Dendritic cell treated with granulocyte-macrophage colony-stimulating factor and Interleukin-4, amounts not matched to agents 40 ng/mL and 50 ng/mL, for 4 days (primary cell): ENCODE data around the gene CTNNBIP1.

Source experiments
- H3K27ac Mint-ChIP-seq: one replicate; pipeline ENCODE4 v1.8.0; 2022; ENCODE audit warnings: mild to moderate bottlenecking, mixed read lengths
- H3K27me3 Mint-ChIP-seq: one replicate; pipeline ENCODE4 v1.8.0; 2022; ENCODE audit warnings: mild to moderate bottlenecking, mixed read lengths
- H3K36me3 Mint-ChIP-seq: one replicate; pipeline ENCODE4 v1.8.0; 2022; ENCODE audit warnings: low read depth, mixed read lengths
- H3K4me1 Mint-ChIP-seq: one replicate; pipeline ENCODE4 v1.8.0; 2022; ENCODE audit warnings: low read depth, mixed read lengths
- H3K4me3 Mint-ChIP-seq: one replicate; pipeline ENCODE4 v1.8.0; 2022; ENCODE audit warnings: mild to moderate bottlenecking, moderate library complexity, mixed read lengths
- H3K9me3 Mint-ChIP-seq: one replicate; pipeline ENCODE4 v1.8.0; 2022; ENCODE audit warnings: mixed read lengths
- intact Hi-C: fragments of 100-400 bp; cut with micrococcal nuclease; formaldehyde crosslinking; loops from one replicate; pipeline ENCODE4 v1.15.0; 2022

The CTNNBIP1 gene

DNA sequence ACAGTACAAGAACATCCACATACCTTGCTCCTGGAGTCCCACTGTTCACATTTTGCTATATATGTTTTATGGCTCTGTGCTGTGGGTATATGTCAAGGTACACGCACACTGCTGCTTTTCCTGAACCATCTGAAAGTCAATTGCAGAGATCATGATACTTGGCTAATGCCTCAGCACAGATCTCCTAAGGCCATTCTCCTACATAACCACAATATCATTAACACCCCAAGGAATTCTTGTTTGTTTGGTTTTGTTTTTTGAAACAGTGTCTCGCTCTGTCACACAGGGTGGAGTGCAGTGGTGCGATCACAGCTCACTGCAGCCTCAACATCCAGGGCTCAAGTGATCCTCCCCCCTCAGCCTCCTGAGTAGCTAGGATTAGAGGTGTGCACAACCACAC lies 16.0 kb downstream of the CTNNBIP1 start:
- intact Hi-C loops: no loop called here
- H3K4me1 Mint-ChIP-seq: peaks cover 70% of the 10 kb centered on the region
- no peak overlapping the region for H3K4me3 Mint-ChIP-seq
- H3K9me3 Mint-ChIP-seq: no peaks in the 10 kb centered on the region
- H3K27ac Mint-ChIP-seq: peak overlapping the region; percentile 96
- H3K27me3 Mint-ChIP-seq: no peaks in the 10 kb centered on the region
- peaks cover 15% of the 10 kb centered on the region for H3K36me3 Mint-ChIP-seq

DNA sequence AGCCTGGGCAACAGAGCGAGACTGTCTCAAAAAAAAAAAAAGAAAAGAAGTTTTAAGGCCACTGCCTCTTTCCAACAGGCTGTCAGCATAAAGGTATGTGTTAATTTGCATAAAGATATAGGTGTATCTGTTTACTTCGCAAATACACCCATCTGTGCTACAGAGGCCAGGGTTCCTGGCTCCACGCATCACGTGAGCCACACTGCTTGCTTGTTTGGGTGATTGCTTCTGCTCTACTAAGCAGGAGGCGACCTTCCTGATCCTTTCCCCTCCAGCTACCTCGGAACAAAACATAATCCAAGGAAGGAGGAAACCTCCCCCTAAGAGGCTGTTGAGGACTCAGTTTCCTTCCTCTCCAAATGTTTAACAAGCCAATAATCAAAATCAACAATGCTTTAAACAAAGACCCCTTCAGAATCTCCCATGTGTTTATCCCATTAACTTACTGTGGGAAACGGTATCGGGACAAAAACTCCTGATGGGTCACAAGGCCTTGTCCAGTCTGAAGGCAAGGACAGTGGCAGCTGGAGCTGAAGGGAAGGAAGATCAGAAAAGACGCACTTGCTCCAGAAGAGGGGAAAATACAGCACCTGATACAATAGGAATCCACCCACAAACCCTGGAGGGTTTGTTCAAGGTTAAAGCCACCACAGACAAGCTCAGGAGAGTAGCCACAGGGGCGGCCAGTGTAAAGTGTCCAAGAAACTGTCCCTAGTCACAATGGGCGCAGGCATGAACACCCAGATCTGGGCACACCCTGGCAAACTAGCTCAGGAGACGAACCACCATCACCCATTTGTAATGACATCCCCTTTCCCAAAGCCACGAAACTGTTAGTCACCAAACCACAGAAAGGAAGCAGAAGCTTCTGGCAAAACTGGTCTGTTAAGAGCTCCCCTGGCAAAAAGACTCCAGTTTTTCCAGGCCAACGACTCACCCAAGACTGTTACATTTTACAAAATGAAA lies 17.2 kb downstream of the CTNNBIP1 start:
- no peaks in the 10 kb centered on the region for H3K9me3 Mint-ChIP-seq
- peak overlapping the region; percentile 96 for H3K27ac Mint-ChIP-seq
- peak overlapping the region; percentile 61 for H3K4me3 Mint-ChIP-seq
- no peaks in the 10 kb centered on the region for H3K27me3 Mint-ChIP-seq
- H3K36me3 Mint-ChIP-seq: peaks cover 19% of the 10 kb centered on the region
- intact Hi-C loops: no loop called here
- peaks cover 70% of the 10 kb centered on the region for H3K4me1 Mint-ChIP-seq

DNA sequence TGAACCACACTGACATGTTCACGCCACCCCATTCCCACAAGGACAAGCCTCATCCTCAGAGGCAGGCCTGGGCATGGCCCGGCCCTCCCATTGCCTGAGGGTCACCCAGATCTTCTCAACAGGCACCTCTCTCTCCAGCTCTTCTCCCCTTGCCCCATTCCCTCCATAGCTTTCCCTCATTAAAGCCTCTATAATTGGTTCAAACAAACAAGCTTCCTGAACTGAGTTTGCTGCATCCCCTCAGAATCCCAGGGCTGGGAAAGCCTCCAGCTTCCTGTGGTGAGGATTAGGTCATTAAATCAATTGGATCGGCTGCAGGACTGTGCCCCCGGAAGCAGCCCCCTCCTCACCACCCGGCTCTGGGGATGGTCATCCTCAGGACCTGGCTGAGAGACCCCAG lies 18.9 kb downstream of the CTNNBIP1 start:
- peak overlapping the region; percentile 79 for H3K27ac Mint-ChIP-seq
- no peaks in the 10 kb centered on the region for H3K9me3 Mint-ChIP-seq
- no peaks in the 10 kb centered on the region for H3K27me3 Mint-ChIP-seq
- peaks cover 68% of the 10 kb centered on the region for H3K4me1 Mint-ChIP-seq
- intact Hi-C loops: no loop called here
- H3K4me3 Mint-ChIP-seq: no peak overlapping the region
- H3K36me3 Mint-ChIP-seq: peaks cover 33% of the 10 kb centered on the region

DNA sequence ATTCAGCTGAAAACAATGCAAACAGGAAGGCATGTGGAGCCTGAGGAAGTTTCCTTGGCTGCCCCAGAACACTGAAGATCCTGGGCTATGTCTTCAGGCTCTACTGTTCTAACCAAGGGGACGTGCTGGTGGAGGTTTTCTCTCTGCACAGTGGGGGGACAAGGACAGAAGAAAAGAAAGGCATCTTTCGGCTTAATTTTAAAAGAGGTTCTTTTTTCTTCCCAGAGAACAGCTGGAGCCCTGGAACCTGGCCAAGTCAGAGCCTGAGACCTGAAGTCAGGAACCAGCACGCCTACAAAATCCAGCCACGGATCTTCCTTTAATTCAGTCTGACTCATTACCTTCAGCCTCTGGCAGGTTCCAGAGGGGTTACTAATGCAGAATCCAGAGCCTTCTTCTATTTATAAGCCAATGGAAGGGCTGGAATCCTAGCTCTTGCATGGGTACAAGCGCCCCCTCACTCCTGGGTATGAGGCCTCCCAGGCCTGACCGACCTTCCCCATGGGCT lies 19.8 kb downstream of the CTNNBIP1 start:
- H3K4me1 Mint-ChIP-seq: peaks cover 59% of the 10 kb centered on the region
- intact Hi-C loops: no loop called here
- H3K4me3 Mint-ChIP-seq: no peak overlapping the region
- peaks cover 42% of the 10 kb centered on the region for H3K36me3 Mint-ChIP-seq
- H3K27ac Mint-ChIP-seq: peak overlapping the region; percentile 79
- H3K27me3 Mint-ChIP-seq: no peaks in the 10 kb centered on the region
- no peaks in the 10 kb centered on the region for H3K9me3 Mint-ChIP-seq

DNA sequence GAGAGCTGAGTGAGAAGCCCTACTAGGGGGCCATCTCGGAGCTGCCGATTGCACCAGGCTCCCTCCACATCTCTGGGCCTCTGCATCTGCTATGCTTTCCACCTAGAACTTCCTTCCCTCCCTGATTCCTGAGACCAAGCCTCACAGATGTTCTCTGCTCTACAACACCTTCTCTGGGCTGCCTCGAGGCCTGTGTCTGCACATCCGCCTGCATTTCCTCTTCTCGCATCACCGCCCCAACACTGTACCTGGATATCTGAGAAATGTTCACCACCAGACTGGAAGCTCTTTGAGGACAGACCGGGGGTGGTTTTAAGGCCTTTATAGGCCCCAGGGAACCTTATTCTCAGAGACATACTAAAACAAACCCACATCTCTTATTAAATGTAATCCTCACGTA lies 20.7 kb downstream of the CTNNBIP1 start:
- H3K4me3 Mint-ChIP-seq: no peak overlapping the region
- H3K27ac Mint-ChIP-seq: peak overlapping the region; percentile 79
- no peaks in the 10 kb centered on the region for H3K9me3 Mint-ChIP-seq
- H3K4me1 Mint-ChIP-seq: peaks cover 61% of the 10 kb centered on the region
- H3K27me3 Mint-ChIP-seq: no peaks in the 10 kb centered on the region
- peaks cover 51% of the 10 kb centered on the region for H3K36me3 Mint-ChIP-seq
- intact Hi-C loops: no loop called here

DNA sequence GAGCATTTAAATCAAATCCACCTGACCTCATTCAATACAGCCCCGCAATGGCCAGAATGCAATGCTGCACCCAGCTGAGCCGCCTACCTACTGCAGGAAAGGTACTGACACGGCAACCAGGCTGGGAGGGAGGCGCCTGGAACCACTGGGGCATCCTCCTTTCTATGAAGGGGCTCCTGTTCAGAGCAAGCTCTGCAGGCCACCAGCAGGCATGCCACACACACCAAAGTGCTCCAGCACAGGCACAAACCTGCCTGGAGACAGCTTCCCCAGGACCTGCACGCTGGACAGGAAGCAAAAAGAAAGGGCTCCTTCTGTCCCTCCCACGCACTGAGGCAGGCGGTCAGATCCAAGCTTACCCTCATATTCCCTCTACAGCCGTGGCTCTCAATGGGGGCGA lies 21.2 kb downstream of the CTNNBIP1 start:
- Mint-ChIP-seq H3K27me3 (no peaks in the 10 kb centered on the region), H3K4me1 (peaks cover 61% of the 10 kb centered on the region), H3K9me3 (no peaks in the 10 kb centered on the region), H3K36me3 (peaks cover 56% of the 10 kb centered on the region), H3K27ac (no peak overlapping the region), H3K4me3 (no peak overlapping the region)
- intact Hi-C loops: no loop called here

DNA sequence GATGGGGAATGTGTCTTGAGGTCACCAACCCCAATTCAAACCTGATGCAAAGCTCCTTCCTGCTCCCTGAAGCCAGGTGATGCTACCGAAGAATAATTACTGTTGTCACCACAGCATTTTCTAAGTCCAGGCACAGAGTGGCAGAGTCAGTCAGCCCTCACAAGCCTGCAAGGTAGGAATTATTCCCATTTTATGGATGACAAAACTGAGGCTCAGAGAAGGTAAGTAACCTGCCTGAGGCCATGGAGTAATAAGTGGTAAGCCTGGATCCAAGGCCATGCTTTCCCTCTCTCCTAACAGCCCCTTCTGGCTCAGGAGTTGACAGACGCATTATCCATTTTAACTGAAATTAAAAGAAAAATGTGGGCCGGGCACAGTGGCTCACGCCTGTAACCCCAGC lies 23.0 kb downstream of the CTNNBIP1 start:
- Mint-ChIP-seq H3K27ac (no peak overlapping the region), H3K27me3 (no peaks in the 10 kb centered on the region), H3K9me3 (no peaks in the 10 kb centered on the region), H3K36me3 (peaks cover 74% of the 10 kb centered on the region), H3K4me3 (no peak overlapping the region), H3K4me1 (peaks cover 65% of the 10 kb centered on the region)
- intact Hi-C loops: no loop called here

DNA sequence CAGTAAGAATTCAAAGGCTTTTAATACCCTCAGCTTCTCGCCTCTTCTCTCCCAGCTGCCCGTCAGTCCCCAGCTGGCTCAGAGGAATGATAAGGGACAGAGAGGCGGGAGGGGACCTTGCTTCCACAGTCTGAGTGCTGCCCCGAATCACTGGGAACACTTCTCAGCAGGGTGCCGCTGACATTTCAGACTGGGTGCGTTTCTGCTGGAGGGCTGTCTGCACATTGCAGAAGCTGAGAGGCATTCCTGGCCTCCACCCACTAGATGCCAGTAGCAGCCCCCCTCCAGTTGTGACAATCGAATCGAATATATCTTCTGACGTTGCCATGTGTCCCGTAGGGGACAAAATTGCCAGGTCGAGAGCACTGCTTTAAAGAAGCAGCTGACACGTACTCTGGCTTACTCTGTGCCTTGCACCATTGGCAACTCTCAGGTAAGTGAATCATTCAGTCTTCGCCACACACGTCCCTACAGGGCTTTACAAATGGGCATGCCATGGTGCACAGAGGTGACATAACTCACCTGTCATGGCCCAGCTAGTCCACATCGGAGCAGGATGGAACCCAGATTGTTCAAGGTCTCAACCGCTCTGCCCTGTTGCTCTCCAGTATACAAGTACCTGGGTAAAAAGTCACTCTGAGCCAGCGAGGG lies 23.9 kb downstream of the CTNNBIP1 start:
- no peak overlapping the region for H3K27ac Mint-ChIP-seq
- no peaks in the 10 kb centered on the region for H3K9me3 Mint-ChIP-seq
- H3K27me3 Mint-ChIP-seq: no peaks in the 10 kb centered on the region
- peaks cover 61% of the 10 kb centered on the region for H3K4me1 Mint-ChIP-seq
- H3K36me3 Mint-ChIP-seq: peaks cover 75% of the 10 kb centered on the region
- no peak overlapping the region for H3K4me3 Mint-ChIP-seq
- intact Hi-C loops: no loop called here

DNA sequence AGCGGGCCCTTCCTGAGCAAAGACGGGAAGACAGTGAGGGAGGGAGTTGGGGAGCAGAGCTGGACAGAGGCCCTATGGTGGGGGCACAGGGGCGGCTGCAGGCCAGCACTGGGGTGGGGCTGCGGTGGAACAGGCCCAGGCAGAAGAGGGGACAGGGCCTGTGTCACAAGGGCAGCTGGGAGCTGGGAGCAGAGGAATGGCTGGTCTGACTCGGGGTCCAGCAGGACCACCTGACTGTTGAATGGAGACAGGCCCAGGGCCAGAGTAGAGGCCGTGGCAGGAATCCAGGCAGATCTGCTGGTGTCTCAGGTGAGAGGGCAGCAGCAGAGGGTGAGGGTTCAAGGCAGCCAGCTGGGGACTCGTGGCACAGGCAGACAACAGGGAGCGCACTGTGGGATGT lies 25.3 kb downstream of the CTNNBIP1 start:
- Mint-ChIP-seq H3K4me3 (no peak overlapping the region), H3K9me3 (no peaks in the 10 kb centered on the region), H3K36me3 (peaks cover 70% of the 10 kb centered on the region), H3K27me3 (no peaks in the 10 kb centered on the region), H3K4me1 (peaks cover 46% of the 10 kb centered on the region), H3K27ac (peak overlapping the region; percentile 21)
- intact Hi-C loops: no loop called here

DNA sequence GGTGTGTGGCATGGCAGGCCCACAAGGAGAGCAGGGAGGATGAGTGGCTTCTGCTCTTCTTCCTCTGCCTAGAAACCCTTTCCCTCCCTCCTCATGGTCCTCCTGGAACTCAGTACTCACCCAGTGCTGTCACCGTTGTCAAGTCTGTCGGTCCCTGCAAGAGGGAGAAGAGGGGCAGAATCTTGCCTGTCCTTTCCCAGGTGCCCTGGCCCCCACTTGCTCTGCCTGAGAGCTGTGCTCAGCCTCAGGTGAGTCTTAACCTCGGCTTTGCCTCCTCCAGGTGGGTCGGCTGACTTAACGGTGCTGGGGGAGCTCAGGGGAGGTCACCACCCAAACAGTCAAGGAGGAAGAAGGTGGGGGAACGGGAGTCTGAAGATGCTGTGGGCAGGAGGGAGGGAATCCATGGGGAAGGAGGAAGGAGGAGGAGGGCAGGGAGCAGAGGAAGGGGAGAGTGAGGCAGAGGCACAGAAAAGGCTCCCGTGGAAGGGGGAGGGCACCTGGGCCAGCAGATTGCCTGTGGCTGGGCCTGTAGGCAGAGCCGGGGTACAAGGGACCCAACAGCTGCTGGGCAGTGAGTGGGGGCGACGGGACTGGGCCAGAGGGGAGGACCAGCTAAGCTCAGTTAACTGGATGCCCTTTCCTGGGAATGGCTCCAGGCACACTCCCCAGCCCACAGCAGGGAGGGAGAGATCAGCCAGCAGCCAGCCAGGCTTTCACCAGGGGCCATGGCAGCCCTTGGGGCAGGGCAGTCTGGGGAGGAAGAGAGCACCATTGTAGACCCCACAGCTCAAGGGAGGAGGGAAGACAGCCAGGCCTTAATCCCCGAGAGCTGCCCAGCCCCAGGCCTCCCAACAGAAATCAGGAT lies 26.3 kb downstream of the CTNNBIP1 start:
- H3K36me3 Mint-ChIP-seq: peaks cover 61% of the 10 kb centered on the region
- H3K4me1 Mint-ChIP-seq: peaks cover 37% of the 10 kb centered on the region
- no peaks in the 10 kb centered on the region for H3K27me3 Mint-ChIP-seq
- no peak overlapping the region for H3K4me3 Mint-ChIP-seq
- no peaks in the 10 kb centered on the region for H3K9me3 Mint-ChIP-seq
- intact Hi-C loops: no loop called here
- H3K27ac Mint-ChIP-seq: peak overlapping the region; percentile 21

DNA sequence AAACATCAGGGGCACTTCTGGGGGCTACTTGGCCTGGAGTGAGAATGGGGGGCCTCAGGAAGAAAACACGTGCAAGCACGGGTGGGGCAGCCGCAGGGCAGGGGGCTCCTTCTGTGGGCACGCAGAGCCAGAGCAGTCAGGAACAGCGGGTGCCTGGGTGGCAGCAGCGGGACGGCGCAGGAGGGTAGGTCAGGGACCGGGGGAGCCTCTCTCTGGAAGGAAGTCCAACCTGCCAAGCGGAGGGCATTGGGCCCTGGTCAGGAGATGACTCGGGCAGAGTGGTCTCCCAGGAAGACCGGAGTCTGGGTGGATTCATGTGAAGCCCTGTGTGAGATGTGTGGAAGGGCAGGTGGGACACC lies 27.1 kb downstream of the CTNNBIP1 start:
- Mint-ChIP-seq H3K27me3 (no peaks in the 10 kb centered on the region), H3K9me3 (no peaks in the 10 kb centered on the region), H3K27ac (no peak overlapping the region), H3K4me1 (peaks cover 35% of the 10 kb centered on the region), H3K4me3 (no peak overlapping the region), H3K36me3 (peaks cover 65% of the 10 kb centered on the region)
- intact Hi-C loops: no loop called here

DNA sequence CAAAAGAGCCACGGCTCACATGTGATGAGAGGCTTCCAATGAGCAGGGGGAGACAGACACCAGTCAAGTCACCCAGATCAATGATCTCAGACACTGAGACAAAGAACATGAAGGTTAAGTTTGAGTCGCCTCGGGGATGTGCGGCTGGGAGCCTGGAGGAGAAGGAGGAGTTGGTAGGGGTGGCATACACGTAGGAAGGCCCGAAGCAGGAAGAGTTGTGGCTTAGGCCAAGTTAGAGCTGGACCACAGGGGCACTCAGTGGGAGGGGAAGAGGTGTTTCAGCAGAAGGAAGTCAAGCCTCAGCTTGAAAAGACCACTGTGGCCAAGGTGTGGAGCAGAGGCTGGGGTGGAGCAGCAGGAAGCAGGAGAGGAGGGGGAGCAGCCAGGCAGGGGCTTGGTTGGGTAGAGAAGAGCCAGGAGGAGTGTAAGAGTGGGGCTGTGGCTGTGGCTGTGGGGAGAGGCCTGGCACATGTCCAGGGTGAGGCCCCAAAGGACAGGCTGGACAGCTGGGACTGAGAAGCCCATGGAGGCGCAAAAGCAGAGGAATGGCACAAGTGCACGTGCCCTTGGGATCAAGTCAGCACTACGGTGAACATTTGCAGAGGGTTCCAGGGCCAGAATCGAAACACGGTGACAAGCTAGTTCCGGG lies 27.6 kb downstream of the CTNNBIP1 start:
- no peaks in the 10 kb centered on the region for H3K9me3 Mint-ChIP-seq
- no peaks in the 10 kb centered on the region for H3K27me3 Mint-ChIP-seq
- peak overlapping the region; percentile 5 for H3K27ac Mint-ChIP-seq
- peaks cover 63% of the 10 kb centered on the region for H3K36me3 Mint-ChIP-seq
- intact Hi-C loops: no loop called here
- H3K4me3 Mint-ChIP-seq: no peak overlapping the region
- peaks cover 35% of the 10 kb centered on the region for H3K4me1 Mint-ChIP-seq

DNA sequence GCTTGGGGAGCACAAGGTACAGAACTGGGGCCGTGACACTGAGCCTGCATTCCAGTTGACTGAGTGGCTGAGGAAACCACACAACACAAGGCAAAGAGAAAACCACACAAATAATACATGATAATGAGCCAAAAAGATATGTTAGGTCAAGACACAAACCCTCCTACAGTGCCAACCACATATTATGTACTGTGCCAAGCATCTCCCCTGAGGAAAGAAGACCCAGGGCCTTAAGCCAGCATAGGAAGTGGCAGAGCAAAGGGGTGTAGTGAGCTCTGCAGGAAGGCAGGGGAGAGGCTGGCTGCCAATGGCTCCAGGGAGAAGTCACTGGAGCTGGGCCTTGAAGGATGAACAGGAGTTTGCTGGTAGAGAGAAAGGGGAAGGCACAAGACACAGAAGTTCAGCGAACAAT lies 28.2 kb downstream of the CTNNBIP1 start:
- H3K27ac Mint-ChIP-seq: peak overlapping the region; percentile 5

More for the DNA sequence above, 28.2 kb downstream of the CTNNBIP1 start:
- intact Hi-C loops: no loop called here
- H3K27me3 Mint-ChIP-seq: no peaks in the 10 kb centered on the region
- peaks cover 57% of the 10 kb centered on the region for H3K36me3 Mint-ChIP-seq
- H3K4me3 Mint-ChIP-seq: no peak overlapping the region
- peaks cover 35% of the 10 kb centered on the region for H3K4me1 Mint-ChIP-seq
- H3K9me3 Mint-ChIP-seq: no peaks in the 10 kb centered on the region
